Left forelimb (tissue), 1 donor: ENCODE data around the gene PSMF1.

Experiments
- DNase-seq: peaks from one replicate; pipeline ENCODE4 v3.0.0-alpha.2; 2018; ENCODE audit warnings: low spot score

The PSMF1 gene

DNA sequence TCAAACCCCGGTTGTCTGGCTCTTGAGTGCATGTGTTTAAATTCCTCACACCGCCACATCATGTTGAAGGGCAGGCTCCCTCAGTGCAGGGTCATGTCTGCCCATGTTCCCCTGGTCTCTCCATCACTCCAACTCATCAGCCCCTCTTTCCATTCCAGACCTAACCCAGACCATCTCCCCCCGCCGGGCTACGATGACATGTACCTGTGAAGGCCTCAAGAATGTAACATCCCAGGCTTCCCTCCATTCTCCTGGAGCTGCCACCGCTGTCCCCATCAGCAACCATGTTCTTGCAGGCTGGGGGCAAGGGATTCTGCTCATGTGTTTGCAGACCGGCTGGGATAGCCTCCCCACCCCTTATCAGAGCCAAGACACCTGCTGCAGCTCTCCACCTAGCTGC, 46.5 kb downstream of the PSMF1 start:
- no peak for DNase-seq

DNA sequence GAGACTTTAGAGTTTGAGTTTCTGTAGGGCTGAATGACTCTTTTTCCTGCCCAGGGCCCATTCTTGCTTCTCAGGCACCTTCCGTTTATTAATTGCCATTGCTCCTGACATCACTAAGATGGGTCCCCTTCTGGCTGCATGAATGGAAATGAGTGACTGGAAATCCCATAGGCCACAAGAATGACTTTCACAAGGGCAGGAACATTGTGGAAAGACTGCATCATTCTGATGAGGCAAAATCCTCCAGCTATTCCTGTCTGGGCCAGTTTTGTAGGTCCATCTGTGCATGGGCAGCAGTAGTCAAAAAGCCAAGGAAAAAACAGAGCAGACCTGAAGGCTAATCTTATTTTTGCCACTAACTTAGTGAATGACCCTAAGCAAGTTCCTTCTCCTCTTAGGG, 47.1 kb downstream of the PSMF1 start:
- no peak for DNase-seq

DNA sequence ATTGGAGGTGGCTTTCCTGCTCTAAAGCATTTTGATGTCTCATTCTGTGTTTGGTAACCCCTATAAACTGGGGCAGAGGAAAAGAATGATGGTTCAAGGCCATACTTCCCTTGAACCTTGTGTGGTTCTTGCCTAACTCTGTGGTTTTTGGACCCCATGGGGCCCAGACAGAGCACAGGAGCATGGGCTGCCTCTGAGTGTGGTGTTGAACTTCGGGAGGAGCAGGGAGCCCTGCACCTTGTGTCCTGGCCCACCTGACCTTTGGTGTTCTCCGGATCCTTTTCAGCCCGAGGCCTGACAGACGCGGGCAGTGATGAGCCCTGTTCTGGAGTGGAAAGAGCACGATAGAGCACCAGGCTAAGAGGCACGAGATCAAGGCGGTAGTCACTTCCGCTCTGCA, 47.5 kb downstream of the PSMF1 start:
- no peak for DNase-seq

DNA sequence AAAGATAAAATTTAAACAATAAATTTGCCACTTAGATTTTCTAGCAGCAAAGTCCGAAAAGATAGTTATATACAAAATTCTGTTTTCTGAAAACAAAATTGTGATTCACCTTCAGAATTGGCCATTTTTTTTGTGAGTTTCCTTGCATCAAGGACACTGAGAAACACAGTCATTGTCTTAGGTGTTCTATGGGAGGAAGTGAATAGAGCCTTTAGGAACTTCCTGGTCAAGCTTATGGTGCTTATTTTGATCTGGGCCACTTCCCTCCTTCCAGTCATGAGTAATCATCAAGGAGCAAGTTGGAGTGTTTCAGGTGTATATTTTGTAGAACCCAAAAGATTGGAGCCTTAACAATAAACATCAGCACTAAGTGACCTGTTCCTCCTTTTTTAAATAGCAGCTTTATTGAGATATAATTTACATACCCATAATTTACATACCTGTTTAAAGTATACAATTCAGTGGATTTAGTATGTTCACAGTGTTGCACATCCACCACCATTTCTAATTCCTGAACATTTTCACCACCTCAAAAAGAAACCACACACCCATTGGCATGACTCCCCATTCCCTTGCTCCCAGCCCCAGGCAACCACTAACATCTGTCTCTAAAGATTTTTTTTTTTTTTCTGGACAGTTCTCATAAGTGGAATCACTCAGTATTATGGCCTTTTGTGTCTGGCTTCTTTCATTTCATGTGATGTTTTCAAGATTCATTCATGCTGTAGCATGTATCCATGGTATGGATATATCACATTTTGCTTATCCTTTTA, 48.7 kb downstream of the PSMF1 start:
- DNase-seq = no peak

DNA sequence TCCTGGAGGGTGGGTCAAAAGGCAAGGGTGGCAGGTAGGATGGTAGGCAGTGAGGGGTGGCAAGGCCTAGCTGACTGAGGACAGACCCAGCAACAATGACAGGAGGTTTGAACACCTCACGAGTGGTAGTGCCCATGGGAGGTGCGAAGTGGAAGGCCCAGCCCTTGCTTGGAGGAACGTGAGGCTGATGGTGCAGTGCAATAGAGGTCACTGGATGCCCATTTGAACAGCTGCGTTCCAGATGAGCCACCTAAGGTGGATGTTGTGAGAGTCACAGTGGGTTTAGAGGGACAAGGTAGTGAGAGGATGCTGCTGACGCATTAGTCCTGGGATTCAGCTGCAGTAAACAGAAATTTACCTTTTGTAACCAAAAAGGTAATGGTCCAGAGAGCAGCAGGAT, 50.8 kb downstream of the PSMF1 start:
- DNase-seq = no peak

DNA sequence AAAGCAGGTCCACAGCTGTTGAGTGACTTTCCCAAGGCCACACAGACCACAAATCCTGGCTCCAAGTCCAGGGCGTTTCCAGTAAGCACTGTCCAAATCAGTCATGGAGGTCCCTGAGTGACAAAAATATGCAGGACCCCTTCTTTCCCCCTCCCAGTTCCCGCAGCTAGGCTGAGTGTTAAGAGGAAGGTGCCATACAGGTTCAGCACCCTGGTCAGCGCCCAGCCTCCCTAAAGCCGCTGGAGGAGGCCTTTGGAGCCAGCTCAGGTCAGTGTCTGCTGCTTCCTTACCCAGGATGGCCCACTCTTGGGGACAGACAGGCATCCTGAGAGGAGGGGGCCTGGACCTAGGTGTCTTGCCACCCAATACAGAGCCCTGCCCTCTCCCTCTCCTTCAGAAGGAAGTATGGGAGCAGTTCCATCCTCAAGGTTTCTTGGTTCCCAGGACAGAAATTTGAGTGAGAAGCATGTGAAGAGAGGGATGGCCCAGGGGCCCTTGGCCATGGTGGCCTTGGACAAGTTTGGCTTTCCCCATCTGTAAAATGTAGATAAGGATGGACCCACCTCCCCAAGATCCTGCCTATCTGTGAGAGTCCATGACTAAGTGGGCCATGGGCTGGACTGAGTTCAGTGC, 53.2 kb downstream of the PSMF1 start:
- DNase-seq = no peak

DNA sequence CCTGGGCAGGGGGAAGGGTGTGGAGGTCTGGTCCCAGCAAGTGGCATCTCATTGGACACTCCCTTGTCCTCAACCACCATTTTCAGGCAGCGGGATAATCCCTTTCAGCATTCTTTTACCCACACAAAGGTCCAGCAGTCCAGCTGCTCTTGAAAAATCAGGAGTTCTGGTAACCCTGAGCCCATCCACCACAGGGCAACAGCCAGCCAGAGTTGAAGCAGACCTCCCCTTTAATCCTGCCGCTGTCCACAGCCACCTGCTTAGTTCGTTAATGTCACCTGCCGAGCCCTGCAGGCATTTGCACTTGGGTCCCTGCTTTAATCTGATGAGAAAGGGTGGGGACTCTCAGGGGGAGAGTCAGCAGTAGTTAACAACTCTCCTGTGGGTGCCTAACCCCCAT, 55.3 kb downstream of the PSMF1 start:
- no peak for DNase-seq

DNA sequence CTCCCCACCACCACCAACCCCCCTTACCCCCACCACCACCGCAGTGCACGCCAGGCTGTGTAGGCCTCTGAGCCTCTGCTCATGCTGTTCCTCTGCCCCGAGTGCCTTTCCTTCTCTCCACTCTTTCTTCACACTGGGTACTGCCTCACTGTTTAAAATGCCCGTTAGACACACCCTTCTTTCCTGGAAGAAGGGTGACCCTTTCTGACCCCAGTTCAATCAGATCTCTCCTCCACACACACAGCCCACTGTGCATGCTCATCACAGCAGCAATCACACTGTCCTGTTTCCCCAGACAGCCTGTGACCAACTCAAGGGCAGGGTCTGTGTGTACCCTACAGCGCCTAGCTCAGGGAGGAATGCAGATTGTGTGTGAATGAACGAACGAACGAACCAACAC, 56.4 kb downstream of the PSMF1 start:
- DNase-seq = no peak

DNA sequence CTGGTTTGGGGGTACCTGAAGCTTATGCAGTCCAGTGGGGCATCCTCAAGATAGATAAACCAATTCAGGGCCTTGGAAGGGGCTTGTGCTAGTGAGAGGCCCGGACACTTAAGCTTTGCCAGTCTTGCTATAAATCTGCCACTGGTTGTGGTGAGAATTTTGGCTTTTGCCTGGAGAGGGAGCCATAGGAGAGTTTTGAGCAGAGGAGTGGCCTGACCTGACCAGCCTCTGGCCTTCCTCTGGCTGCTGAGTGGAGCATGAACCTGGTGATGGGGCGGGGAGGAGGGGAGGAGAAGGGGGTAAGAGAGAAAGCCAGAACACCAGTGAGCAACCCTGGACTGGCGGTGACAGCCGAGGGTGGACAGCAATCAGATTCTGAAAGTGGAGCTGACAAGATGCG, 59.3 kb downstream of the PSMF1 start:
- no peak for DNase-seq

DNA sequence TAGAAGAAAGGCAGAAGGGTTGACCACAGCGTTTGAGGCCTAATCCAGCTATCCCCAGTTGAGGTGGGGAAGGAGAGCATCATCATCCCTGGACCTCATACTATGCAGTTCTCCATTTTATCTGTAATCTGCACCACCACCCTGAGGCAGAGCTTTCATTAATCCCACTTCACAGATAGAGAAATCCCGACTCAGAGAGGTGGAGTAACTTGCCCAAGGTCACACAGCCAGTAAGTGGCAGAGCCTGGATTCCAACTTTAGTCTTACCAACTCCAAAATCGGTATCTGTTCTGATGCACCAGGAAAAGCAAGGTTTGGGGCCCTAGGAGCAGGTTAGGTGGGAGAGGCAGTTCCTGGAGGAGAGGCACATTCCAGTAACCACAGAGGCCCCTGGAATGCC, 59.7 kb downstream of the PSMF1 start:
- DNase-seq = no peak

DNA sequence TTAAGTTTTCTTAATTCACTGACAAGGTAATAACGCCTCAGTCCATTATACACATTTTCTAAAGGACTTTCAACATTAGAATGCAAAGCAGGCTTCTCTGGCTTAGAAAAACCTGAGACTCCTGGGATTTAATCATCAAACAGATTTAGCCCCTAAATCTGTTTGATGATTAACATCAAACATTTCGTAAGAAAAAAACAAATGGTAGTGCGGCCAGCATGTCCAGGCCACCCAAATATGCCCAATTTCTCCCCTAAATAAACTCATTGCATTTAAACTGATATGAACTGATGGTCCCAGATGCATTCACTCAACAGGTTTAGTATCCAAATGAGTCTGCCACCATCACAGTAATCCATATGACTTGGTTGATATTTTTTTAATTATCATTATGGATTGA, 60.2 kb downstream of the PSMF1 start:
- no peak for DNase-seq

DNA sequence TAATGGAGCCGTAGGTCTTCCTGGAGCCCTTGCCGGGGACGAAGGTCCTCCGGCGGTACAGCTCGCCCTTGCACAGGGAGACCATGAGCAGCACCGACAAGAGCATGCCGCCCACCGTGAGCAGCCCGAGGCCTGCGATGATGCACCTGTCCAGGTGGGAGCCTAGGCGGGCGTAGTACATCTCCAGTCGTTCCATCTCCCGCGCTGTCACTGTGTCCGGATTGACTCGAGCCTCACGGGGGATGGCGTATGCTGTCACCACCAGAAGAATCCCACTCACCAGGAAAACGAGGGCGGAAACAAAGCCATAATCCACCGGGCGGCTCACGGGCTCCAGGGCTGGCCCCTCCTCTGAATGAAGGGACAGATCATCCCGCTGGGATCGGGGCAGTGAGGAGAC, 62.5 kb downstream of the PSMF1 start:
- DNase-seq = no peak

DNA sequence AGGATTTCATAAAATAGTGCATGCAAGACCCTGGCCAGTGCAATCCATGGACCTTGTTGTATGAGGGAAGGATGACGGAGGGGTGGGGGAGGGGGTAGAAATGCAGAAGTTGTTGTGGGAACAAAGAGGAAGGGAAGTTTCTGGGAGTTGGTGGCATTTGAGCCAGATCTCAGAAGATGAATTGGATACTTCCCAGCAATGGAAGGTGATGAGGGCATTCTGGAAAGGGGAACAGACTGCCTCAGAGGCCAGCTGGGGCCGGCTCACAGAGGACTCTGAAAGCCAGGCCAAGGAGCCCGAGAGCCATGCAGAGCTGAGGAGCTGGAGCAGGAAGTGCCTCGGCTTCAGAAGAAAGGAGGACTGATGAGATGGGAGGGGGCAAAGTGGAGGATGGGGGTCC, 63.7 kb downstream of the PSMF1 start:
- no peak for DNase-seq

DNA sequence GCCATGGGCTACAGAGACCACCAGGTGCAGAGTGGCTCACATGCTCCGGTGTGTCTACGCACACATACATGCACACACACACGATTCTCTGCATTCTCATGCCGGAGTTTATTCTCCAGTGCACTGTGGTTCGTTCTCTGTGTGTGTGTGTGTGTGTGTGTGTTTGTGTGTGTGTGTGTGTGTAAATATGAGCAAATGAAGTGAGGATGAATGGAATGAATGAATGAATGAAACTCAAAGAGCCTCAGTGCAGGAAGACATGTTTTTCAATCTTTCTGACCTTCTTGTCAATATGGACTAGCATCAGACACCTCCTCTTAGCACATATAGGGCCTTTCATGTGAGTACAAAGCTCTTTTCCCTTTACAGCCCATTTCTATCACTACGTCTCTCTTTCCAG, 64.8 kb downstream of the PSMF1 start:
- DNase-seq = no peak

DNA sequence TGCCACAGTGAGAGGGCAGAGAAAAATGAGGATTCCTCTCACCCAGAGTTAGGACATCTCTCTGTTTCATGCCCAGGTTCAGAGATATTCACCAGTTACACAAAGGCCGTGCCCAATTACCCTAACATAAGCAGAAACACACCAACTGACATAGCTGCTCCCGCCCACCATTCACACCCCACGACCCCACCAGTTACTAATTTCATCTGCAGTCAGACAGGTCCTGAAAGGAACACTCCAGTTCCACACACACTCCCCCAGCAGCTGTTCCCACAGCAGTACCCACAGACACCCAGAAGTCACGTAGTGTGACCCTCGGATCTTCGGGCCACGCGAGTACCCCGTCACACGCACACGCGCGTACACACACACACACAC, 65.8 kb downstream of the PSMF1 start:
- no peak for DNase-seq

DNA sequence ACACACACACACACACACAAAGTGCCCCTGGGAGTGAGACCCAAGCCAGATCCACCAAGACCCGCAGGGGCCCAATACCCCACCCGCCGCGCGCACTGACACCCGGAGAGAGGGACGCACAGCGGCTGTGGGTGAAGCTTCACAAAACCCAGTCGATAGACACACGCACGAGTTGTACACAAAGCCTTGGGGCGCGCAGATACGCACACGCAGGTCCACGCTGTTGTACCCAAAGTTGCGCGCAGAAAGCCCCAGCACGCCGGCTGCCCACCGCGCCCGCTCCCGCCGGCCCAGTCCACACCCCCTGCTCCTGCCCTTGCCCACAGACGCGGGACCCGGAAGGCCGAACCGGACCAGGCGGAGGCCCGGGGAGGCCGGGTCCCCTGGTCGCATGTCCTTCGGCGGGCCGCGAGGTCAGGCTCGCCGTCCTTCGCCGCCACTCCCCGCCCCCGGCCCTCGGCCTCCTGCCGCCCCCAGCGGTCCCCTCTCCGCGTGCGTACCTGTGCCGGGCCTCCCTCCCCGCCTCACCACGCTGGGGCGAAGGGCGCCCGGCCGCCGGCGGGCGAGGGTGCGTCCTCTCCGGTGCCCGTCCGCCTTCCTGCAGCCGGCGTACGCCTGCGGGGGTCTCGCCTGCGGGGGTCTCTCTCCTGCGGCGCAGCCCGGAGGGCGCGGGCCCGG, 66.4 kb downstream of the PSMF1 start, which contains the start of gene TMEM74B:
TSS of gene TMEM74B (minus strand) at position 344 of the 678 bp plus-strand sequence. CDS start 1,180 bp downstream, outside the sequence.
- no peak for DNase-seq

DNA sequence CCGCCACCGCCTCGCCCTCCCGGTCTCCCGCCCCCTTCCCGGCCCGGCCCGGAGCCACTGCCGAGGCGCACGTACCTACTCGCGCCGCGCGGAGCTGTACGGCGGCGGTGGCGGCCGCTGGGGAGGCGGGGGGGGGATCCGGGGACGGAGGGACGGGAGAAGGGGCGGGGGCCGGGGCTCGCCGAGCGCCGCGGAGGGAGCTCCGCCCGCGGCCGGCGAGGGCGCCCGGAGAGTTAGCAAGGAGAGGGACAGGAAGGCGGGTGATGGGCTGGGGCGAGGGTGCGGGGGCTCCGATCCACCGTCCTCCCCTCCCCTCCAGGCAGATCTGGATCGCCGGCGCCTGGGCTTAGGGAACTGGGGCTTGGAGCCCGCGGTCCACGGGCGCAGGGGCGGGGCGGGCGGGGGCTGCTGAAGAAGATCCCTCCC, 66.9 kb downstream of the PSMF1 start:
- no peak for DNase-seq

DNA sequence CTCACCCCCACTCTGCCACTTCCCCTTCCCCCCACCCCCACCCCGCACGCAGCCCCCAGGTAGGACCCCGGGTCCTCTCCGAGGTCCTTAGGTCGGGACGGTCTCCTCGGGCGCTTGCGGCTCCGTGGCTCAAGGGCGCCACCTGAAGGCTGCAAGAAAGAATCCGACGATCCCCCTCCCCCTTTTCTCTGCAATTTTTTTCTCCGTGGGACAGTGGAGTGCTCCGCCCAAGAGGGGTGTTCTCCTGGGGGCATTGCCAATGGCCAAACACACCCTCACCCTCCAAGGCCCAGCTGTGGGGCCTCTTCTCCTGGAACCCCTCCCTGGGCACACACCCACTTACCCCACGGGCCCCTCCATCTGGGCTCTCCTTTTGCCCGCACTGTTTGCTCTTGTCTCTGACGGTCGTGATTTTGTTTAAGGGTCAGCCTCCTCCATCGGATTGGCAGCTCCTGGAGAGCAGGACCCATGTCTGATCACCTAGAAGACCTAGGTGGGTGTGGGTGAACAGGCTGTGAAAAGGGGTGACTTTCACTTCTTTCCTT, 67.5 kb downstream of the PSMF1 start:
- DNase-seq = no peak

DNA sequence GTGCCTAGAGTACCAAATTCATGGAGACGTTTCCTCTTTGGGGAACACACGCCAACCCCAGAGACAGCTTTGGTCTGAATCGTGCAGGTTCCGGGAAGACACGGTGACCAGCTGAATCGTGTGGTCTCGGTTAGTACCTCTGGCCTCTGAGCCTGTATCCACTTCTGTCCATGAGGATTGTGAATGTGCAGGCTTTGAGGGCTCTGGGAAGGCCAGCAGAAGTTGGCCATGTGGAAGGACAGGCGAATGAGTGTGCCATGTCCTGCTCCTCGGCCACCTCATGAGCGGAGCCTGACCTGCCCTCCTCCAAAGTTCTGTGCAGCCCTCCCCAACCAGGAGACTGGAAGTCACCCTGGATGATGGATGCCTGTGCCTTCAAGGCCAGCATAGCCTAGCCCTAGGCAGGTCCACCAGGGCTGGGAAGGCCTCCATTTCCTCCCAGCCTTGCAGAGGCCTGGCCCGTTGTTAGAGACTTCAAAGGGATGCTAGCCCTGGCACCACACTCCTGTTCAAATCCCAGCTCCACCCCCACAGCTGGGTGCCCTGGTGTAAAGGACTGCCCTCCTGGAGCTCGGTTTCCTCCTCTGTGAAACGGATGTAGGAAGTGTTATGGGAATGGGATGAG, 68.1 kb downstream of the PSMF1 start:
- DNase-seq = no peak

DNA sequence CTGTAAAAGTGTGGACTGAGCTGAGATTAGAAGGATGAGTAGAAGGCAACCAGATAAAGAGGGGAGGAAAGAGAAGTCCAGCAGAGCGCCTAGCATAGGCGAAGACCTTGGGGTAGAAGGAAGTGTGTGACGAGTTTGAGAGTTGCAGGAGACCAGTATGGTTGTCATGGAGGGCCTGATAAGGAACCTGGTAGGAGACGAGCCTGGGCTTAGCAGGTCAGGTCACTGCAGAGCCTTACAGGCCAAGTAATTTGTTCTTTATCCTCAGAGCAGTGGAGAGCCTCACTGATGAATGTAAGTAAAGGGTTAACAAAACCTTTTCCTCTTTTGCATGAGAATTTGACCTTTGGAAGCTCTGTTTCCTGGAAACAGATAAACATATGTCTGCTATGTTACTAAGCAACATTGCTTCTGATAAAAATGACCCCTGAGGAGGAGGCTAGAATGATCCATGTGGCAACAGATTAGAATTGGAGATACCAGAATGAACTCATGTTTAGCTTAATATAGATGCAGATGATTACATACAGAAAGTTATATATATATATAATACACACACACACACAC, 69.3 kb downstream of the PSMF1 start:
- DNase-seq = no peak

DNA sequence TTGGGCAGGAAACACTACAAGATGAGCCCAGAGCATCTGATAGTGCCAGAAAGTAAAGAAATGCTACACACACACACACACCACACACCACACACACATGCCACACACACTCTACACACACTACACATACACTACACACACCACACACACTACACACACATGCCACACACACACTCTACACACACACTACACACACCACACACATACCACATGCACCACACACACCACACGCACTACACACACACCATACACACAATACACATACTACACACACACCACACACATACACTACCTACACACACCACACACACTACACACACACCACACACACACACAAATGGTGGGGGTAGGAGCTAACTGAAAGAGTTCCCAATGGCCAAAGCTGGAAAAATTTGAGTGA, 69.9 kb downstream of the PSMF1 start:
- DNase-seq = no peak

DNA sequence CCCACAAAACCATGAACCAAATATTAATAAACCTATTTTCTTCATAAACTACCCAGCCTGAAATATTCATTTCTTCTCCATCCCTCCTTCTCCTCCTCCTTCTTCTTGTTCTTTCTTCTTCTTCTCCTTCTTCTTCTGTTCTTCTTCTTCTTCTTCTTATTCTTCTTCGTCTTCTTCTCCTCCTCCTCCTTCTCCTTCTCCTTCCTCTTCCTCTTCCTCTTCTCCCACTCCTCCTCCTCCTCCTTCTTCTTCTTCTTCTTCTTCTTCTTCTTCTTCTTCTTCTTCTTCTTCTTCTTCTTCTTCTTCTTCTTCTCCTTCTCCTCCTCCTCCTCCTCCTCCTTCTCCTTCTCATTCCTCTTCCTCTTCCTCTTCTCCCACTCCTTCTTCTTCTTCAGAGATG, 71.4 kb downstream of the PSMF1 start:
- no peak for DNase-seq
